ENCODE data around the gene GSC.

Gene GSC

GRCh38 chr14:94769391-94770250 lies at the start of gene GSC:
GSC (minus strand) TSS chr14:94770113; CDS start chr14:94770015, 98 bp downstream.
- 0 out of 2 replicates have a peak, but pooled peaks cover 5% of the 10 kb centered on the region for H3K27me3 ChIP-seq (ENCODE audit: low read depth, low read length)
- H3K27ac ChIP-seq (ENCODE audit: low read length) = no peak within 1 kb of the TSS
- no peaks in the 10 kb centered on the region for H3K79me2 ChIP-seq (ENCODE audit: low read length)
- H3K4me2 ChIP-seq (ENCODE audit: low read length) = no peak within 1 kb of the TSS
- H2AFZ ChIP-seq (ENCODE audit: low read depth, low read length) = no peak within 1 kb of the TSS
- no peaks in the 10 kb centered on the region for H3K36me3 ChIP-seq (replicated peaks; ENCODE audit: low read depth, low read length)
- H3K9me3 ChIP-seq (ENCODE audit: insufficient read depth, low read length) = no peaks in the 10 kb centered on the region
- H4K20me1 ChIP-seq (ENCODE audit: insufficient read depth, low read length) = no peaks in the 10 kb centered on the region
- TF ChIP-seq CTCF (IDR thresholded peaks at IDR 0.05; ENCODE audit: low read depth, low read length) (no peak), EZH2phosphoT487 (IDR thresholded peaks at IDR 0.05; ENCODE audit: low read depth) (no peak)
- H3K4me1 ChIP-seq (ENCODE audit: low read length) = no peaks in the 10 kb centered on the region
- H3K9ac ChIP-seq (ENCODE audit: low read length) = no peak within 1 kb of the TSS
- no peak within 1 kb of the TSS for H3K4me3 ChIP-seq (ENCODE audit: low read length)

GRCh38 chr14:94819531-94819930 lies 49.6 kb upstream of the GSC start:
- H3K9me3 ChIP-seq (ENCODE audit: insufficient read depth, low read length) = no peaks in the 10 kb centered on the region
- no peaks in the 10 kb centered on the region for H3K36me3 ChIP-seq (replicated peaks; ENCODE audit: low read depth, low read length)
- no peak overlapping the region for H2AFZ ChIP-seq (ENCODE audit: low read depth, low read length)
- no peak overlapping the region for H3K4me2 ChIP-seq (ENCODE audit: low read length)
- H3K4me3 ChIP-seq (ENCODE audit: low read length) = no peak overlapping the region
- H3K9ac ChIP-seq (ENCODE audit: low read length) = no peak overlapping the region
- no peaks in the 10 kb centered on the region for H3K4me1 ChIP-seq (ENCODE audit: low read length)
- H3K27ac ChIP-seq (ENCODE audit: low read length) = no peak overlapping the region
- H3K27me3 ChIP-seq (ENCODE audit: low read depth, low read length) = no peaks in the 10 kb centered on the region
- H3K79me2 ChIP-seq (ENCODE audit: low read length) = no peaks in the 10 kb centered on the region
- H4K20me1 ChIP-seq (ENCODE audit: insufficient read depth, low read length) = no peaks in the 10 kb centered on the region
- no peak for TF ChIP-seq CTCF (IDR thresholded peaks at IDR 0.05; ENCODE audit: low read depth, low read length)
- TF ChIP-seq EZH2phosphoT487 (IDR thresholded peaks at IDR 0.05; ENCODE audit: low read depth) = no peak

GRCh38 chr14:94816113-94816512 lies 46.2 kb upstream of the GSC start:
- Histone ChIP-seq H3K27me3 (ENCODE audit: low read depth, low read length) (no peaks in the 10 kb centered on the region), H3K4me1 (ENCODE audit: low read length) (no peaks in the 10 kb centered on the region), H3K27ac (ENCODE audit: low read length) (no peak overlapping the region), H2AFZ (ENCODE audit: low read depth, low read length) (no peak overlapping the region), H4K20me1 (ENCODE audit: insufficient read depth, low read length) (no peaks in the 10 kb centered on the region), H3K4me2 (ENCODE audit: low read length) (no peak overlapping the region), H3K9ac (ENCODE audit: low read length) (no peak overlapping the region), H3K9me3 (ENCODE audit: insufficient read depth, low read length) (no peaks in the 10 kb centered on the region), H3K36me3 (replicated peaks; ENCODE audit: low read depth, low read length) (no peaks in the 10 kb centered on the region), H3K79me2 (ENCODE audit: low read length) (no peaks in the 10 kb centered on the region), H3K4me3 (ENCODE audit: low read length) (no peak overlapping the region)
- TF ChIP-seq CTCF (IDR thresholded peaks at IDR 0.05; ENCODE audit: low read depth, low read length) (no peak), EZH2phosphoT487 (IDR thresholded peaks at IDR 0.05; ENCODE audit: low read depth) (no peak)

GRCh38 chr14:94805680-94806288 lies 35.9 kb upstream of the GSC start:
- Histone ChIP-seq H3K4me3 (ENCODE audit: low read length) (no peak overlapping the region), H3K9ac (ENCODE audit: low read length) (no peak overlapping the region)

More at GRCh38 chr14:94805680-94806288, 35.9 kb upstream of the GSC start:
- H3K4me1 ChIP-seq (ENCODE audit: low read length) = no peaks in the 10 kb centered on the region
- H3K36me3 ChIP-seq (replicated peaks; ENCODE audit: low read depth, low read length) = no peaks in the 10 kb centered on the region
- H3K79me2 ChIP-seq (ENCODE audit: low read length) = no peaks in the 10 kb centered on the region
- peaks cover 8% of the 10 kb centered on the region; the same call in 1 of the 2 replicates for H3K27me3 ChIP-seq (ENCODE audit: low read depth, low read length)
- no peak for TF ChIP-seq EZH2phosphoT487 (IDR thresholded peaks at IDR 0.05; ENCODE audit: low read depth)
- no peak for TF ChIP-seq CTCF (IDR thresholded peaks at IDR 0.05; ENCODE audit: low read depth, low read length)
- H4K20me1 ChIP-seq (ENCODE audit: insufficient read depth, low read length) = no peaks in the 10 kb centered on the region
- no peaks in the 10 kb centered on the region for H3K9me3 ChIP-seq (ENCODE audit: insufficient read depth, low read length)
- no peak overlapping the region for H2AFZ ChIP-seq (ENCODE audit: low read depth, low read length)
- H3K27ac ChIP-seq (ENCODE audit: low read length) = no peak overlapping the region
- H3K4me2 ChIP-seq (ENCODE audit: low read length) = no peak overlapping the region
